ENCODE results near the gene COL24A1.

DNA sequence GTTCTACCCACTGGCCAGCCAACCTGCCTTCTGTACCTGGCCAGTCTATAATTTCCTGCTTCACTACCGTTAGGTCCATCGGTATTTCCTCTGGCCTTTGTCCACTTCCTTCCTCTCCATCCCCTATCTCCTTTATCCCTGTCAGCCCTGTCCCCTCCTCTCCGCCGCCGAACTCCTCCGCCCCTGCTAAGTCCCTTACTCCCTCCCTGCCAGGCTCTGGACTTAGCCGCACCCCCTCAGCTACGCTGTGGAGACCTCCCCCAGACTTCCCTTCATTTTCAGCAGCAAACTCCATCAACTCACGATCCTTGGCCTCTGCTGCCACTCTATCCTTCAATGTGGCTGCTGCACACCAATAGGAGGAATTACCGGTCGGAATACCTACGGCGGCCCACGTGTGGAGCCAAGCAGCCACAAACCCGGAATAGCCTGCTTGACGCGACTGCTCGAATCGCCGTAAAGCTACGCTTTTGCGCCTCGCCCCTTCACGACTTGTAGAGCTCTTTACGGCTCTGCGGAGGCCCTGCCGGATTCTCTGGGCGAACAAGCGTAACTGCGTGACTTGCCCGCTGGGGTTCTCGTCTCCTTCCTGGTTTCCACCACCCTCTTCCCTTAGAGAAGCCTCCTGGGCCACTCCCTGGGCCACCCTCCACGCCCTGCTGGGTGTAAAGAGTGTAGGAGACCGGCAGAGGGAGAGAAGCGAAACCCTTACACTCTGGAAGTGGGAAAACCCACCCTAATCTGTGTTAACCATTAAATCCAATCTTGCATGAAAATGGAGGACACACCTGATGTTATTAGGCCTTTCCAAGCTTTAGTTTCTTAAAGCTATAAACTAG is 448.4 kb downstream of the COL24A1 start, which contains the start of gene ZNHIT6:
- peak; percentile 73 for TF ChIP-seq POLR2A (IDR thresholded peaks at IDR 0.05; ENCODE audit: borderline replicate concordance, extremely low read depth, insufficient read depth, insufficient read length)
- TF ChIP-seq JUND (IDR thresholded peaks at IDR 0.05): no peak; the same call in 1 of the 2 replicates
- TF ChIP-seq, protein P1, sequence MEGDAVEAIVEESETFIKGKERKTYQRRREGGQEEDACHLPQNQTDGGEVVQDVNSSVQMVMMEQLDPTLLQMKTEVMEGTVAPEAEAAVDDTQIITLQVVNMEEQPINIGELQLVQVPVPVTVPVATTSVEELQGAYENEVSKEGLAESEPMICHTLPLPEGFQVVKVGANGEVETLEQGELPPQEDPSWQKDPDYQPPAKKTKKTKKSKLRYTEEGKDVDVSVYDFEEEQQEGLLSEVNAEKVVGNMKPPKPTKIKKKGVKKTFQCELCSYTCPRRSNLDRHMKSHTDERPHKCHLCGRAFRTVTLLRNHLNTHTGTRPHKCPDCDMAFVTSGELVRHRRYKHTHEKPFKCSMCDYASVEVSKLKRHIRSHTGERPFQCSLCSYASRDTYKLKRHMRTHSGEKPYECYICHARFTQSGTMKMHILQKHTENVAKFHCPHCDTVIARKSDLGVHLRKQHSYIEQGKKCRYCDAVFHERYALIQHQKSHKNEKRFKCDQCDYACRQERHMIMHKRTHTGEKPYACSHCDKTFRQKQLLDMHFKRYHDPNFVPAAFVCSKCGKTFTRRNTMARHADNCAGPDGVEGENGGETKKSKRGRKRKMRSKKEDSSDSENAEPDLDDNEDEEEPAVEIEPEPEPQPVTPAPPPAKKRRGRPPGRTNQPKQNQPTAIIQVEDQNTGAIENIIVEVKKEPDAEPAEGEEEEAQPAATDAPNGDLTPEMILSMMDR (IDR thresholded peaks at IDR 0.05 in 2 of 3, conservative IDR thresholded peaks at IDR 0.05 in 1 of 3; ENCODE audit: borderline replicate concordance in 1 of 3, insufficient read depth in 1 of 3, low read depth in 2 of 3, low read length in 2 of 3): peak in 2 of 3 experiments; percentile 48 to 51; a peak in 4 of 6 replicates
- TF ChIP-seq RAD21 (IDR thresholded peaks at IDR 0.05; ENCODE audit: low read depth): no peak; the same call in 1 of the 2 replicates
- TF ChIP-seq ZNF274 (IDR thresholded peaks at IDR 0.05; ENCODE audit: low read depth, low read length): no peak
- TF ChIP-seq EZH2 (IDR thresholded peaks at IDR 0.05): no peak
- TF ChIP-seq ZFX (IDR thresholded peaks at IDR 0.05): peak; percentile 50; the same call in 1 of the 2 replicates
- no peak for TF ChIP-seq FOSL1 (IDR thresholded peaks at IDR 0.05; ENCODE audit: low read depth)
- peak; percentile 93 for TF ChIP-seq POLR2AphosphoS5 (IDR thresholded peaks at IDR 0.05; ENCODE audit: low read depth, low read length)

Measured in HCT116 (cell line).